ENCODE measurements around the gene SNAPC5. TPM values are rescaled to one million over a fixed set of nuclear protein-coding genes. Genes with fewer than 3 reads are reported as not detected.

The SNAPC5 gene
- total RNA-seq, 1 experiment from 2014 or later, result 24.6 TPM

- H3K27ac Mint-ChIP-seq (ENCODE audit: low read depth, unreplicated experiment), result no peak overlapping the region
- DNase-seq (ENCODE audit: unreplicated experiment), result no peak
- CTCF ChIA-PET, result interaction anchor here (0.6 to 1.3 kb wide), 2 partner anchors 10 to 281 kb away, joined by 4 to 5 read pairs; partner anchors contain the start of gene SNAPC5
- intact Hi-C loops (cut with micrococcal nuclease), result no loop called here
- no peak for TF ChIP-seq CTCF (IDR thresholded peaks at IDR 0.05; ENCODE audit: unreplicated experiment)
- H3K4me1 Mint-ChIP-seq (ENCODE audit: insufficient read depth, unreplicated experiment), result peaks cover 10% of the 10 kb centered on the region
- H3K36me3 Mint-ChIP-seq (ENCODE audit: insufficient read depth, unreplicated experiment), result peaks cover 30% of the 10 kb centered on the region
- POLR2A ChIA-PET, result interaction anchor here (0.6 to 2.0 kb wide), 3 partner anchors 10 to 838 kb away, joined by 3 to 9 read pairs (median 5); partner anchors contain the start of gene SNAPC5
- no peak overlapping the region for H3K4me3 Mint-ChIP-seq (ENCODE audit: unreplicated experiment)
- BruUV-seq (replicated peaks), result no TSS peak
- no peaks in the 10 kb centered on the region for H3K9me3 Mint-ChIP-seq (ENCODE audit: unreplicated experiment)
- H3K27me3 Mint-ChIP-seq (ENCODE audit: insufficient read depth, unreplicated experiment), result no peaks in the 10 kb centered on the region
Measured at GRCh38 chr15:66508293-66508883, 10.8 kb upstream of the SNAPC5 start.

GRCh38 chr15:66505818-66506217 lies 8.3 kb upstream of the SNAPC5 start:
- Mint-ChIP-seq H3K27ac (ENCODE audit: low read depth, unreplicated experiment) (peak overlapping the region; percentile 94), H3K4me3 (ENCODE audit: unreplicated experiment) (peak overlapping the region; percentile 83), H3K4me1 (ENCODE audit: insufficient read depth, unreplicated experiment) (peaks cover 10% of the 10 kb centered on the region), H3K27me3 (ENCODE audit: insufficient read depth, unreplicated experiment) (no peaks in the 10 kb centered on the region), H3K9me3 (ENCODE audit: unreplicated experiment) (no peaks in the 10 kb centered on the region), H3K36me3 (ENCODE audit: insufficient read depth, unreplicated experiment) (peaks cover 41% of the 10 kb centered on the region)
- ChIA-PET POLR2A (interaction anchor here (0.6 to 3.7 kb wide), 27 partner anchors 9 to 1227 kb away, joined by 3 to 90 read pairs (median 4); partner anchors contain the start of genes MAP2K1 and MAP2K5), CTCF (no interaction called here)
- TF ChIP-seq CTCF (IDR thresholded peaks at IDR 0.05; ENCODE audit: unreplicated experiment), result no peak
- no TSS peak for BruUV-seq (replicated peaks)
- DNase-seq (ENCODE audit: unreplicated experiment), result no peak
- intact Hi-C loops (cut with micrococcal nuclease), result loop anchor here (2.0 kb wide), 1 partner anchor 61 kb away; no protein-coding TSS in a partner anchor

GRCh38 chr15:66505430-66505811 lies 7.9 kb upstream of the SNAPC5 start:
- H3K9me3 Mint-ChIP-seq (ENCODE audit: unreplicated experiment), result no peaks in the 10 kb centered on the region
- peaks cover 45% of the 10 kb centered on the region for H3K36me3 Mint-ChIP-seq (ENCODE audit: insufficient read depth, unreplicated experiment)
- peak overlapping the region; percentile 83 for H3K4me3 Mint-ChIP-seq (ENCODE audit: unreplicated experiment)
- ChIA-PET POLR2A (interaction anchor here (0.6 to 3.7 kb wide), 46 partner anchors 9 to 1227 kb away, joined by 3 to 90 read pairs (median 3); partner anchors contain the start of genes LCTL, MAP2K1 and MAP2K5), CTCF (no interaction called here)
- H3K27me3 Mint-ChIP-seq (ENCODE audit: insufficient read depth, unreplicated experiment), result no peaks in the 10 kb centered on the region
- intact Hi-C loops (cut with micrococcal nuclease), result loop anchor here (2.0 kb wide), 1 partner anchor 61 kb away; no protein-coding TSS in a partner anchor
- TSS peak; percentile 77 for BruUV-seq (replicated peaks)
- H3K4me1 Mint-ChIP-seq (ENCODE audit: insufficient read depth, unreplicated experiment), result peaks cover 10% of the 10 kb centered on the region
- DNase-seq (ENCODE audit: unreplicated experiment), result no peak
- peak overlapping the region; percentile 94 for H3K27ac Mint-ChIP-seq (ENCODE audit: low read depth, unreplicated experiment)
- TF ChIP-seq CTCF (IDR thresholded peaks at IDR 0.05; ENCODE audit: unreplicated experiment), result no peak

- intact Hi-C loops (cut with micrococcal nuclease), result loop anchor here (2.0 kb wide), 1 partner anchor 62 kb away; no protein-coding TSS in a partner anchor
- no peak for TF ChIP-seq CTCF (IDR thresholded peaks at IDR 0.05; ENCODE audit: unreplicated experiment)
- no peaks in the 10 kb centered on the region for H3K27me3 Mint-ChIP-seq (ENCODE audit: insufficient read depth, unreplicated experiment)
- ChIA-PET CTCF (no interaction called here), POLR2A (interaction anchor here (0.6 to 3.7 kb wide), 61 partner anchors 8 to 1226 kb away, joined by 3 to 90 read pairs (median 4); partner anchors contain the start of genes DIS3L, LCTL, MAP2K1 and MAP2K5)
- peak; percentile 83 for DNase-seq (ENCODE audit: unreplicated experiment)
- peak within 1 kb of the TSS; percentile 94 for H3K27ac Mint-ChIP-seq (ENCODE audit: low read depth, unreplicated experiment)
- BruUV-seq (replicated peaks), result no TSS peak
- H3K4me1 Mint-ChIP-seq (ENCODE audit: insufficient read depth, unreplicated experiment), result peaks cover 10% of the 10 kb centered on the region
- peaks cover 51% of the 10 kb centered on the region for H3K36me3 Mint-ChIP-seq (ENCODE audit: insufficient read depth, unreplicated experiment)
- H3K4me3 Mint-ChIP-seq (ENCODE audit: unreplicated experiment), result peak within 1 kb of the TSS; percentile 83
- no peaks in the 10 kb centered on the region for H3K9me3 Mint-ChIP-seq (ENCODE audit: unreplicated experiment)
Measured at GRCh38 chr15:66504563-66505429, 7.2 kb upstream of the SNAPC5 start, which contains the start of the genes RPL4 and ZWILCH. RPL4 (minus strand) TSS chr15:66504855; CDS start chr15:66504790, 65 bp downstream. ZWILCH (plus strand) TSS chr15:66505326; CDS start chr15:66505339, 13 bp downstream.

Measured in MCF 10A (cell line).